H54 (cell line): ENCODE results near the gene ZDHHC14.

Source experiments
- DNase-seq: peaks from one replicate; pipeline ENCODE4 v3.0.0; 2011; ENCODE audit warnings: low spot score, mixed read lengths; ENCODE audit not compliant: insufficient read length
- FAIRE-seq: peaks from 3 replicates; lab custom pipeline; 2011; peaks lifted over from hg19 to GRCh38; lab: Jason Lieb, UNC
- POLR2A ChIP-seq: IDR thresholded peaks from 2 replicates; pipeline ENCODE4 v1.6.1; 2011; ENCODE audit warnings: low read depth, mild to moderate bottlenecking, low read length

The ZDHHC14 gene

DNA sequence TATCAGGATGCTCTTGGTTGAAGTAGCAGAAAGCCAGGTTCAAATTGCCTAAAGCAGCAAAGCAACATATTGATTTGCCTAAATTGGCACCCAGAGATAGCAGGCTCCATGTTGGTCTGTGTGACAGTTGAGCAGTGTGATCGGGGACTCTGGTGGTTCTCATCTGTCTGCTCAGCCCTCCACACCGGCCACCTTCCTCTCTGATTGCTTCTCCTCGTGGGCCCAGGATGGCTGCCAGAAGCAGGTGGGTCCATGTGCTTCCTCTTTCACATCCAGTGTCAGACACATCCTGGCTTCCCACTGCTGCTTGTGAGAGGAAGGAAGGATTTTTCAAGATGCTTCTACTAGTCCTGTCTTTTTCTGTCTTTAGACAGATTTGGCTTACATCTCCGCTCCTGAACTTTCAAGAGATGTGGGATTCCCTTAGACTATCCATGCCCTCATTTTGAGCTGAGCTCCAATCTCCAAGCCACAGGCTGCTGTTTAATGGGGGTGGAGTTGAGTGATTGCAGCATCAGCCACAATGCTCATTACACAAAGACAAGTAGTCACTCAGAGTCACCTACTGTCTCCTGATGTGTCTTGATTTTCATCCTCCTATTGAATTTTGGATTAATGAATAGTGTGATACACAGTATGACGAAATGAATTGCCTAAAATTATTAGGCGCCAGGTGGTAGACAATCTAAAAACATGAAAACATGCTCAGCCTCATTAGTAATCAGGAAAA, 122.2 kb downstream of the ZDHHC14 start:
- TF ChIP-seq POLR2A: no peak
- no peak for FAIRE-seq
- no peak for DNase-seq

DNA sequence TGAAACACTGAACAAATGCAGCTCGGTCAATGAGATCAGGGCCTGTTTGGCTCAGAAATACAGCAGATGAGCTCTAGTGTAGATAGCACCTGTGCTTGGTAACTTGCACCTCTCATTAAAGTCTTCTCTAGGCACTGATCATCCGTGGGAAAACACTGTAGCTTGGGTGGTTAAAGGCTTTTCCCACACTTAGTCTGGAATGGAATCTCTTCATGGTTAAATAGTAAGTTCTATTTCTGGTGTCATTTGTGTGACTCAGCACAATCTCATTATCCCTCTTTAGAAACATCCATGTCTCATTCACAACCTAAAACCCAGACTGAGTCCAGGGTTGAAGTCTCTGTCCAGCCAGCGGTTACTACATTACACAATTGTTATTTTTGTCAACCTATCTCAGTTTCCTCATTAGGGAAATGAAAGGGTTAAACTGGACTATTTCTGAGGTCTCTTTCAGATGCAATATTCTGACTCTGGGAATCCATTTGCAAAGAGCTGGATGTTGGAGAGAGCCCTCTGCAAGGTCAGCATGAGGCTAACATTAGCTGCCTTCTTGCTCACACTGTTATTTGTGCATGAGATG, 125.0 kb downstream of the ZDHHC14 start:
- TF ChIP-seq POLR2A: no peak
- FAIRE-seq (no peak), DNase-seq (no peak)

DNA sequence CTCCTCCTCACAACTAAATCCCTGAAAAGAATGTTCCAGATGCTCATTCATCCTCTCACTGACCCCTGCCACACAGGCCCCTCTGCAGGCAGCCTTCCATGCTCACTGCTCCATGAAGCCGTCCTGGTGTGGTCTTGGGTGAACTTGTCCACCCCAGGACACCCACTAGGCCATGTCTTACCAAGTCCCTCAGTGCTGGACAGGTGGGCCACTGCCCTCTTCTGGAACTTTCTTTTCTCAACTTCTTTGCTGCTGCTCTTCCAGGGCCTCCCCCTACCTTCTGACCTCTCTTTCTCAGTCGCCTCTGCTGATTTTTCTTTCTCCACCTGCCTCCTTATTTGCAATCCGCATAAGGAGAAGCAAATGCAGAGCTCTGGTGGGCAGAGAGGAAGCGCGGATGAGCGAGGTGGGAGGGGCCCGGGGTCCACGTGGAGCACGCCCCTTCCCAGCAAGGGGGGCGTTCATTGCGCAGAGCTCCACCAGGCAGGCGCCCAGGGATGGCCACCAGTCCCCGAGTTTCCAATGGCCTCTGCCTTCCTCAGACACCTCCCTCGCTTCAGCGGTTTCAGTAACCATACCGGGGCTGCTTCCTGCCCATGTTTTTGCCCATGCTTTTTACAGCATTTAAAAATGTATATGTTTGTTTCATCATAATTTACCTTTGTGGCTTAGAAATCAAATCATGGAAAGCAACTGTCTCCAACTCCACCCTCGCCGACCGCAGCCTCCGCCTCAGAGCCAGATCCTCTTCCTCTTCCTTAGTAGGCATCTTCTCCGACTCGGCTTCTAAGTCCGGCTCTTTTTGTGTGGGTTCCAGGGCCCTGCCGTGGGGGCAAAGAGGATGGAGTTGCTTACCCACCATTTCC, 129.6 kb downstream of the ZDHHC14 start:
- DNase-seq (no peak), FAIRE-seq (no peak)
- no peak for TF ChIP-seq POLR2A

DNA sequence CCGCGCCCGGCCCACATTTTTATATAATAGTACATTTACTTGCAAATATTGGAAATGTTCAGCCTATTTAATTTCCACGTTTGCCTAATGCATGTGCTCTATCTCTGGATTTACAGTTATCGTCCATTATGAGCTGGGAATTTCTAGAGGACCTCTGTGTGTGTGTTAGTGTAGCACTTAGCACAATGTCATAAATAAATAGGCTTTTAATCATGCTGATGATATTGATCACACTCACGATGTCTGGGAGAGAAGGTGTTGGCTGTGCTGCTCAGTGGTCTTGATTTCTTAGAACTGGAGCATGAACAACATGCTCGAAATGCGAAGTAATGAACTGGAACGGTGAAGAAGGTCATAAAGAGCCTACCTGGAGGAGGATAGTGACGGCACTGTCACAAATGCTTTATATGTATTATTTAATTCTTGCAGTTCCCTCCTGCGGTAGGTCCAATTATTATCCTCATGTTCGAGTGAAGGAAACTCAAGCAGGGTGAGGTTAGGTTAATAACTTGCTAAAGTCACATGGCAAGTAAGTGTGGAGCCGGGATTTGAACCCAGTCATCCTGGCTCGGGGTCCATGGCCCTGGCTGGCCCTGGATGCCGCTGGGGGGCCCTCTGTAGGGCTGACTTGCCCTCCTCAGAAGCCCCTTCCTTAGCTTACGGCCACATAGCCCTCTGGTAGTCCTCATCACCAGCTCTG, 130.8 kb downstream of the ZDHHC14 start:
- no peak for TF ChIP-seq POLR2A
- FAIRE-seq: no peak
- DNase-seq: no peak

DNA sequence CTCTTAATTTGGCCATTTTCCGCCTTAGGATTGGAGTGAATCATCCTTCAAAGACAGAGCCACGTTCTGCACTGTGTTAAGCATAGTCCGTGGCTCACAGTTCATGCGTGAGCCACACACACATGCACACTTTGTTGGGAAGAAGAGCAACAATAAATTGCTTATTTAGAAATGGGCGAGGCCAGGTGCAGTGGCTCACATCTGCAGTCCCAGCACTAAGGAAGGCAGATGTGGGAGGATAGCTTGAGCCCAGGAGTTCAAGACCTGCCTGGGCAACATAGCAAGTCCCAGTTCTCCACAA, 131.3 kb downstream of the ZDHHC14 start:
- no peak for TF ChIP-seq POLR2A
- FAIRE-seq (no peak), DNase-seq (no peak)

DNA sequence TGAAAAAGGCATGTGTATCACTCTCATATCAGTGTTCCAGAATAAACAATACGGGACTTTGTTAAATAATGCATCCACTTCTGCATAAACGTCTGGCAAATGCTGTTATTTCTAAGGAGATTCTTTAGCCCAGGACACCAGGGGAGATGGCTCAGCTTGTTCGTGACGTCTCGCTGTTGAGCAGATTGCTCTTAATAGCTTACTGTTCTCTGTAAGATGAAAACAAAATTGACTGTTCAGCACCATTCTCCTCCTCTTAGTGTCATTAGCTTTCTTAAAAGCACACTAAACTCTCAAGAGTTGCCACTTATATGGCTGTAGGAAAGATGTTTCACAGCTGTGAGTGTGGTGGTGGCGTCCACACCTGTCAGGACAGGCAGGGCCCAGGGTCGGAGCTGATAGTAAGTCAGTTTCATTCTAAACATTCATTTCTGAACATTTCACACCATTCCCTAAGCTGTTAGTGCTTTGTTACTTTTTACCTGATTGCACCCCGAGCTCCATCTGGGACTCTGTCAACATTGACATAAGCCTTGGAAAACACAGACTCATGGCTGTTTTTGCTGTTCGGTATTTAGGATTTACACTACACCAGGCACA, 132.1 kb downstream of the ZDHHC14 start:
- DNase-seq: no peak
- no peak for FAIRE-seq
- no peak for TF ChIP-seq POLR2A

DNA sequence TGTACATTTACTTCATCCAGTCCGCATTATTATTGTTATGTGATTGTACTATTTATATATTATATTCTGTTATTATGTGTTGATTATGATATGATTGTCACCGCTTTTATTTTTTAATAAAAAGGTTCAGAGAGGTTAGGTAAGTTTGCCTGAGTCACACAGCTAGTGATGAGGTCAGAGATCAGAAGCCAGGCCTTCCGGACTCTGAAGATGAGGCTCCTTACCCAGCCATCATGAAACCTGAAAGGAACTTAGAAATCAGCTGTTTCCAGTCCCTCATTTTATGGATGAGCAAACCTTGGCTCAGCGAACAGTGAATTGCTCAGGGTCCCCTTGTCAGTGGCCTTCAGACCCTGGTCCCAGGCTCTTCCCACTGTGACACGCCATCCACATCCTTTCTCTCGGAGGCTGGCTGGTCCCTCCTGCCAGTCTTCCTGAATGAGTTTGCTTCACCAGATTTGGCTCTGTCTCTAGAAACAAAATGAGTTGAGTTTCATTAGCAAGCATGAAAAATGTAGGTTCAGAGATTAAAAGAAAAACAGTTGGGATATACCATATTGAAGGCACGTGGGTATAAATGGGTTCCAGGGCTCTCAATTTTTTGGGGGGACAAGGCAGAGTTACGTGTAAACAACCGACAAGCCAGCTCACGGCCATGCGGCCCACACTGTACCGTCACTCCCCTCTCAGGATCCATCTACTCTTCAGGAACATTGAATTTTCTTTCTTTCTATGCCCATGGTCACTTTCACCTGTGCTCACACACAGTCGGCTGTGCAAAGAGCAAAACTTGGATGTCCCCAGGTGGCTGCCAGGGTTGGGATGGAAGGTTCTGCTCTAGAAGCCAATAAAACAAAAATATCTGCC, 132.9 kb downstream of the ZDHHC14 start:
- no peak for FAIRE-seq
- no peak for DNase-seq
- TF ChIP-seq POLR2A: no peak

DNA sequence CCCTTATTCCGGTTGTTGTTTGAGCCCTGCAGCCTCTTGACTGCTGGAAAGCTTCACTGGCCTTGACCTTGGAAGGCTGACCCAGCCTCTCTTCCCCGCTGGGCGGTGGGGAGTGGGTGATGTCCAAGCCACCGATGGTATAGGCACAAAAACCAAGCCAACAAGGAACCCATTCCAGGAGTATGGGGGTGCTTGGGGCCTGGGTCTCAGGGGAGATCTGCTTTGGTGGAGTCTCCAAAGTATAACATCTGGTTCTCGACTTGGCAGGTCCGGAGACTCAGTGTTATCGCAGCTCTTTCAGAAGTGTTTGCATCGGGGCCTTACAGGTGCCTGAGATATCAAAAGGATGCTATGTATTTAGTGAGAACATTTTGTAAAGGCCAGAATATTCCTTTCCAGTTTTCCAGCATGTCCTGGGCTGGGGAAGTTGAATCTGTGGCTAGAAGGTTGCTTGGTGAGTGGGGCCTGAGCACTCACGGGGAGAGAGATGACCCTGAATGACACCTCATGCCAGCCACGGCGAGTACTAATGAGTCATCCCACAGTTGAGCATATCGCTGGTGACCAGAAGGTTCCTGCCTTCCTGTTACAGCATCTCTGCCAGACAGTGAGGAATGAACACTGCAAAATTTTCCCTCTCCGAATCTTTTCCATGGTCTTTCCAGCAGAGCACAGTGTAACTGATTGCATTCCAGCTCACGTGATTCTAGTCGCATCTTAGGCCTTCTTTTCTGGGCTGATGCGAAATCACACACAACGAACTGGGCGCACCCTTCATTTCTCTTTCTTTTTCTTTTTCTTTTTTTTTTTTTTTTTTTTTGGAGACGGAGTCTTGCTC, 133.9 kb downstream of the ZDHHC14 start:
- FAIRE-seq: peak; percentile 33
- peak; percentile 81 for DNase-seq
- TF ChIP-seq POLR2A: no peak

DNA sequence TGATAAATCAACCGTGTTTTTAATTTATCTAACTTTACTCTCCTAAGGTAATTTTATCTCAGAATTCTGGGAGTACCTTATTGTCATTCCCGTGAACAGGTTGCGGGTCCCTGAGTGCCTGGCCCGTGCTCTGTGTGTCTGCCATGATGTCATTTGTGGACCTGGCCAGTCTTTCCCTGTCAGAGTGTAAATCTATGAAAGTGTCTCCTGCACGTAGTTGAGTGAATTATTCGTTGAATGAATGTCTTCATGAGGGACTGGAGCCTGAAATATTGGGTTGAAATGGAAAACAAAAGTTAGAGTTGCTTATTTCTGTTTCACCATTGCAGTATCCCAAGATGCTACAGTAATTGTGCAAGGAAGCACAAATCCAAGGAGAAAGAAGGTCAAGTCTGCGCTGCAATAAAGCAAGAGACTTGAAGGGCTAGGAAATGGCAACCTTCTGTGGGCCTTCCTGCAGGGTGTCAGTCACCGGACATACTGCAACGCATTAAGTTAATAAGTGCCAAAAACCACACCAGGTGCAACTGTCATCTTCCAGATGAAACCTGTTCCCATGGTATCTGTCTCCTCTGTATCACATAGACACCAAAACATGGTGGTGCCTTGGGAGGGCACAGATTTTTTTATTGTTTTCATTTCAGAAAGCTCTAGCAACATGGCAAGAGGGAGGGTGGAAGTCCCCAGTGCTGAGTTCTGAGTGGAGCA, 135.5 kb downstream of the ZDHHC14 start:
- FAIRE-seq: no peak
- no peak for TF ChIP-seq POLR2A
- DNase-seq: no peak

DNA sequence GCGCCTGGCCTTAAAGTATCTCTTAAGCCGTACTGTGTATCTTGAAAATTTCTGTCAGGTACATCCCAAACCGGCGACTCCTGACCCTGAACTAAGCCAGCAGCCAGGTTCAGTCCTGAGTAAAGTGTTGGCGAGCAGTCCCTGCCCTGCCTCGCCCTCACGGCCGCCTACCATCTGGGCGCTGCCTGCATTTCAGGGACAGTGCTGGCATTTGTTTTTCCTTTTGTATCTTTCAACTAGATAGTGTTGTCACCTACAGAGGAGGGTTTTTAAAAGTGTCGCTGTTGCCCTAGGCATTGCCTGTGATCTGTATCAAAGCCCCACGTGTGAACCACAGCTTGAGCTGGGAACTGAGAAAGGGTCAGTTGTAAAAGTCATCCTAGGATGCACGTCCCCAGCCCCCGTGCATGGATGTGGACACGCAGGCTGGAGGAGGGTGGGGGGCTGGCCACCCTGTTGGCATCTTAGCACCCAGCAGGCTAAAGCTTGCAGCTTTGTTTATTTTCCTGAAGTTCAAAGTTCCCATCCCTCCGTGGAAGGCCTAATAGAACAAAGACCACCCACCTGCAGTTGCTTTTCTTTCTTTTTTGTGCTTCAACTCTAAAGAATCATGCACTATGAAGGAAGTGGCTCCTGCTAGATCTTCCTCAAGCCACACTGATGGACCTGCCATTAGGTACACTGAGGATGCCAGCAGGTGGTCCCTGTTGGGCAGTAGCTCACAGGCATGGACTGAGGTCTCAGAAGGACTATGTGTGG, 136.8 kb downstream of the ZDHHC14 start:
- no peak for DNase-seq
- TF ChIP-seq POLR2A: no peak
- FAIRE-seq: no peak

DNA sequence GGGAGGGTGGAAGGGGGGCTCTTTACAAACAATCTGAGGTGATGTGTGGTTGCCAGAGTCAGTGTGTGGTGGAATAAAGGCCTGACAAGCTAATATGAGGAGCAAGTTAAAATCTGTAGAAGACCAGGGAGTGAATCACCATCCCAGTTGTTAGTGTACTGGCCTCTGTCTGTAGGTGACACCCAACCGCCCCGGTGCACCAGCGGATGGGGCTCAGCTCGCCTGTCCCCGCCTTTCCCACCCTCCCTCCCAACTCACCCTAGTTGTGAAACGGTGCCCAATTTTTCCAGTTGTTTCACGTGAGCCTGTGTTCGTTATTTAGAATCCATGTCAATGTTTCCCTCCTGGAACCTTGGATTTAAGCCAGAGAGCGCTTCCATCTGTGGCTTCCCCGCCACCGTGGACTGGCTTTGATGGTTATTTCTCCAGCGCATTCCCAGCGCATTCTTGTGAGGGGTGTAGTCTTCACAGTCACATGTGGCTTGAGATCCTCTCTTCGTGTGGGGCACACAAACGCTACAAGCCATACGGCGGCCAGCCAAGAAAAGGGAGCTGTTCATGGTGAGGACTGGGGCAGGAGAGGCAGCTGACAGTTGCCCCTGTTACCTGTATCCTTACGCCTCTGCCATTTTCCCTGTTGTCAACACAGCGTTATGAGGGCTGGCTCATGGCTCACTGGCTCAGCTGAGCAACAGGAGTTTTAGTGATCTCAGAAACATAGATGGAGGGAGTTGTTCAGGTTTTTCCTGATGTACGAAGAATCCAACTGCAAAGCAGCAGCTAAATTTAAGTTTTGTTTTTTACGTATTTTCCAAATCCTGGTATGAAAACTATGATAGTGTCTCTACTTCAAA, 137.6 kb downstream of the ZDHHC14 start:
- TF ChIP-seq POLR2A: no peak
- DNase-seq: no peak
- FAIRE-seq: no peak
